Heart left ventricle (tissue), 16 donors: Measurements from ENCODE around the gene DUSP5. TPM values are rescaled to one million over a fixed set of nuclear protein-coding genes. Genes with fewer than 3 reads are reported as not detected.

ENCODE experiments used
- ATAC-seq, 4 donors: fragments of 200-7000 bp; cut with Tn5 transposase; one replicate each; pipeline ENCODE4 v1.9.1; 2020 to 2022; ENCODE audit warnings: moderate library complexity in 4 of 4, mild to moderate bottlenecking in 3 of 4, moderate number of reproducible peaks in 1 of 4
- DNase-seq, 5 donors: peaks; one replicate each; pipeline ENCODE4 v3.0.0-alpha.2; 2020
- H3K27ac ChIP-seq, 12 donors: fragments of 200-600 bp; sonication (generic) in 4 of 12; one replicate each; pipeline versions ENCODE4 v1.5.0 to v1.8.0; 2016 to 2022; ENCODE audit warnings: mild to moderate bottlenecking in 2 of 12
- H3K27me3 ChIP-seq, 9 donors: fragments of 200-600 bp; sonication (generic) in 2 of 9; one replicate each; pipeline versions ENCODE4 v1.5.1 to v1.8.0; 2016 to 2022; ENCODE audit warnings: mild to moderate bottlenecking in 3 of 9
- H3K36me3 ChIP-seq, 9 donors: fragments of 200-600 bp; sonication (generic) in 2 of 9; one replicate each; pipeline versions ENCODE4 v1.5.0 to v1.8.0; 2018 to 2022; ENCODE audit warnings: mild to moderate bottlenecking in 2 of 9
- H3K4me1 ChIP-seq, 12 donors: fragments of 200-600 bp; sonication (generic) in 4 of 12; one replicate each; pipeline versions ENCODE4 v1.5.0 to v1.8.0; 2016 to 2022; ENCODE audit warnings: mild to moderate bottlenecking in 3 of 12
- H3K4me3 ChIP-seq, 12 donors: fragments of 200-600 bp; sonication (generic) in 4 of 12; one replicate each; pipeline versions ENCODE4 v1.5.0 to v1.8.0; 2017 to 2022; ENCODE audit warnings: mild to moderate bottlenecking in 9 of 12, moderate library complexity in 4 of 12
- H3K9me3 ChIP-seq, 12 donors: fragments of 200-600 bp; sonication (generic) in 4 of 12; one replicate each; pipeline versions ENCODE4 v1.5.0 to v1.8.0; 2016 to 2022; ENCODE audit warnings: mild to moderate bottlenecking in 1 of 12
- CTCF ChIP-seq, 12 donors: fragments of 200-600 bp; sonication (generic) in 4 of 12; IDR thresholded peaks; one replicate each; pipeline versions ENCODE4 v1.5.0 to v1.8.0; 2018 to 2022; ENCODE audit warnings: antibody characterized with exemption in 12 of 12, mild to moderate bottlenecking in 5 of 12
- POLR2A ChIP-seq, 2 donors: fragments of 450-650 bp; IDR thresholded peaks; one replicate each; pipeline ENCODE4 v1.6.1; 2017; ENCODE audit warnings: antibody characterized with exemption in 2 of 2, mild to moderate bottlenecking in 2 of 2, moderate library complexity in 2 of 2
- WGBS, 4 donors: extraction: QIAGEN DNeasy Blood & Tissue Kit in 2 of 4; methylation state at CpG; one replicate each; pipeline versions ENCODE4 v1.1.5 to v1.1.7; 2013 to 2018; 5-methylcytosine and 5-hydroxymethylcytosine counted together
- intact Hi-C, 10 donors: fragments of 100-400 bp; cut with DNase I; formaldehyde crosslinking; loops; one replicate each; pipeline versions ENCODE4 v1.11.1 to v1.14.2; 2022
- polyA plus RNA-seq, 2 donors: library from polyadenylated mRNA; stranded (reverse); fragments of 200-250 nt; gene quantifications; one replicate each; pipeline ENCODE4 v1.2.3, GENCODE V29; 2013
- total RNA-seq, 9 donors: library from RNA; depleted of rRNA in 2 of 9; stranded (reverse); fragments of >200 nt in 2 of 9; fragmentation: NEBNext Ultra II Directional in 3 of 9; extraction: Animal tissue kit (Norgen Biotek cat#: 25700) in 3 of 9; gene quantifications; one replicate each; pipeline versions ENCODE4 v1.1.0 to v1.2.4, GENCODE V29; 2016 to 2023
- donor health status: ischemic (EF 13 %, LVEDD 7.1; RV severe dilation, severe dysfunction).
- donor health status: healthy with polysubstance abuse.
- donor health status: DM: no; HTN: yes; CAD: no.
- donor health status: DM: no; HTN: no; CAD: no.
- donor health status: ischemic (EF 25% LVEDD 6.9; RV normal size, moderate dysfunction).
- donor health status: ischemic (EF 25% LVEDD 5.7; RV mildly dilated, moderate dysfunction).
- donor health status: healthy.
- donor health status: DM: yes; HTN: yes; CAD: no.
- donor health status: ischemic (EF 35%, LVEDD 5.7; RV mildly dilated, moderate dysfunction).
- donor health status: nonischemic (EF 11% LVEDD 7.7; RV severe dilation, severe dysfunction).
- donor health status: DM: yes; HTN: yes; CAD: no.
- donor health status: PGD.
- donor health status: ischemic (EF 29% LVEDD 5.4; RV normal size, mild dysfunction).
- donor health status: nonischemic (EF 23%, LVEDD 6.1; RV moderate dilation, normal function).

DUSP5 gene
- total and polyA plus RNA-seq, 11 donors = 3.5 to 42.7 (median 16.1) TPM

GRCh38 chr10:110540031-110540430 is 42.3 kb downstream of the DUSP5 start:
- TF ChIP-seq POLR2A (IDR thresholded peaks at IDR 0.05) = no peak
- TF ChIP-seq CTCF (IDR thresholded peaks at IDR 0.05) = no peak
- no peaks in the 10 kb centered on the region for H3K9me3 ChIP-seq
- intact Hi-C loops = loop anchor here in 5 of 10 donors (10.0 kb wide), 2 partner anchors 395 to 405 kb away; no protein-coding TSS in a partner anchor
- no peaks in the 10 kb centered on the region for H3K27me3 ChIP-seq
- no peak overlapping the region for H3K4me3 ChIP-seq
- no peak for DNase-seq
- H3K36me3 ChIP-seq = no peaks in the 10 kb centered on the region
- no peak overlapping the region for H3K27ac ChIP-seq
- H3K4me1 ChIP-seq = peaks cover 0 to 16% (median 0%) of the 10 kb centered on the region in 12 donors
- 46 to 100% (median 78%) methylated on average over 1 of the region's 1 CpG for WGBS, 4 donors
- ATAC-seq = no peak

DNA sequence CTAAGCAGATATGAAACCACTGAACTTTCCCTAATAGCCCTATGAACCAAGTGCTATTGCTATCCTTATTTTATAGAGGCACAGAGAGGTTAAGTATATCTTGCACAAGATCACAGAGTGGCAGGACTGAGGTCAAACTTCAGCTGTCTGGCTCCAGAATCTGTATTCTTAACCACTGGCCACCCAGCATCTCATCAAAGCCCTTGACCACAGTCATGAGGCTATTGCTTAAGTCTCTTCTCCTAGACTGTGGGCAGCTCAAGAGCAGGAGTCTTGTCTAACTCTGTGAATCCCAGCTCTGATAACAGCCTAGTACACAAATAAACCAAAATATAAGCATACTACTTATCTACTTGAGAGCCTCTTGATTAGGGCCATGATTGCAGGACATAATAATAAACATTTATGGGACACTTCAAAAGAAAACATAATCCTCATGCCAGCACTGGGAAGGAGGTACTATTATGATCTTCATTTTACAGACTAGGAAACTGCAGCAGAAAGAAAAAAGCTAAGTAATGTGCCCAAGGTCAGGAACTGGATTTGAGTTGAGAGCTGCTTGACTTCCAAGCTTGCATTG is 47.3 kb downstream of the DUSP5 start:
- Histone ChIP-seq H3K4me3 (no peak overlapping the region), H3K27ac (peak overlapping the region in 2 of 12 donors; percentile 52 to 53), H3K9me3 (no peaks in the 10 kb centered on the region), H3K4me1 (peaks cover 0 to 12% (median 1%) of the 10 kb centered on the region in 12 donors), H3K36me3 (no peaks in the 10 kb centered on the region), H3K27me3 (peaks cover 0 to 2% (median 0%) of the 10 kb centered on the region in 9 donors)
- no peak for DNase-seq
- intact Hi-C loops = loop anchor here in 9 of 10 donors (5.0 to 10.0 kb wide), 7 partner anchors 43 to 410 kb away; partner anchors contain the start of gene DUSP5 (in 2 of the 9)
- TF ChIP-seq CTCF (IDR thresholded peaks at IDR 0.05) = no peak
- ATAC-seq = no peak

GRCh38 chr10:110546077-110546476 is 48.4 kb downstream of the DUSP5 start:
- peak in 2 of 5 donors; percentile 17 to 37 for DNase-seq
- intact Hi-C loops = loop anchor here (2.0 to 10.0 kb wide), 10 partner anchors 44 to 411 kb away; partner anchors contain the start of gene DUSP5 (in 3 of the 10)
- TF ChIP-seq CTCF (IDR thresholded peaks at IDR 0.05) (peak in 1 of 12 donors; percentile 9), POLR2A (IDR thresholded peaks at IDR 0.05) (no peak)
- Histone ChIP-seq H3K9me3 (no peaks in the 10 kb centered on the region), H3K4me3 (no peak overlapping the region), H3K27ac (peak overlapping the region in 7 of 12 donors; percentile 10 to 75 (median 29)), H3K4me1 (peaks cover 0 to 12% (median 1%) of the 10 kb centered on the region in 12 donors), H3K27me3 (peaks cover 0 to 5% (median 0%) of the 10 kb centered on the region in 9 donors), H3K36me3 (no peaks in the 10 kb centered on the region)
- peak in 3 of 4 donors; percentile 52 to 93 (median 53) for ATAC-seq
- 45 to 64% (median 56%) methylated on average over 6 of the region's 6 CpGs for WGBS, 4 donors

DNA sequence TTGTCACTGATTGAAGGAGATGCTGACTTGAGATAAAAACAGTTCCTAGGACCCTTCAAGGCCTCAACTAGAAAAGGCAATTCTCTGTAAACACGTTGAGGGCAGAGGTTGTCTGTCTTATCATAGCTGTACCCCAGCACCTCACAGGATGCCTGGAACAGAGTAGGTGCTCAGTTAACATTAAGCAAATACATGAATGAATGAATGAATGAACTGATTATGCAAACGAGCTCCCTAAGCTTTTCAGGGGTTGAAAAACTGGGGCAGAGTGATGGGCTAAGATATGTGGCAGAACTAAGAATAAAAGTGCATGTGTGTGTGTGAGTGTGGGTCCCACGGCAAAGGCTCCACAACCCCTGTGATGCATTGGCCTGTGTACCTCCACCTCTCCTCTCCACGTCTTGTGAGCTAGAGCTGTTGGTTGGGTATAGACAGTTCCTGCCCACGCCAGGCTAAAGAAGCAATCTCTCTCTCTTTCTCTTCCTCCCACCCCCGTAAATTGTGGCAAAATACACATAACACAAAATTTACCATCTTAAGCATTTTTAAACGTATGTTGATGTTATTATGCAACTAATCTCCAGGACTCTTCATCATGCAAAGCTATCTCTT is 48.9 kb downstream of the DUSP5 start:
- intact Hi-C loops = loop anchor here (1.0 to 10.0 kb wide), 13 partner anchors 44 to 412 kb away; partner anchors contain the start of gene DUSP5 (in 3 of the 10)
- TF ChIP-seq POLR2A (IDR thresholded peaks at IDR 0.05) (no peak), CTCF (IDR thresholded peaks at IDR 0.05) (no peak)
- DNase-seq (no peak), ATAC-seq (peak in 1 of 4 donors; percentile 27)
- H3K4me3 ChIP-seq = no peak overlapping the region
- H3K27me3 ChIP-seq = peaks cover 0 to 5% (median 0%) of the 10 kb centered on the region in 9 donors
- 70 to 73% (median 70%) methylated on average over 7 of the region's 7 CpGs for WGBS, 4 donors
- no peaks in the 10 kb centered on the region for H3K9me3 ChIP-seq
- H3K36me3 ChIP-seq = no peaks in the 10 kb centered on the region
- peaks cover 0 to 12% (median 1%) of the 10 kb centered on the region in 12 donors for H3K4me1 ChIP-seq
- peak overlapping the region in 5 of 12 donors; percentile 10 to 75 (median 29) for H3K27ac ChIP-seq
